Measurements from ENCODE around the gene TNNT3.

TNNT3 gene

GRCh38 chr11:1919391-1920127 is at the start of gene TNNT3:
Gene TNNT3, plus strand, starts transcription at chr11:1919703. Its CDS starts 3,172 bp downstream, at chr11:1922875.
- TF ChIP-seq POU6F1 (CRISPR knock-in tag; IDR thresholded peaks at IDR 0.05; ENCODE audit: borderline replicate concordance, low read depth) (no peak), ZNF70 (CRISPR knock-in tag; IDR thresholded peaks at IDR 0.05) (no peak), ZFP3 (CRISPR knock-in tag; IDR thresholded peaks at IDR 0.05) (no peak), CSRNP3 (CRISPR knock-in tag; IDR thresholded peaks at IDR 0.05) (no peak), ZNF565 (CRISPR knock-in tag; conservative IDR thresholded peaks at IDR 0.05; ENCODE audit: low read depth) (no peak), ZFP30 (CRISPR knock-in tag; IDR thresholded peaks at IDR 0.05) (no peak), RARB (CRISPR knock-in tag; IDR thresholded peaks at IDR 0.05) (no peak), CREB5 (CRISPR knock-in tag; IDR thresholded peaks at IDR 0.05; ENCODE audit: low read depth) (no peak), OSR1 (CRISPR knock-in tag; IDR thresholded peaks at IDR 0.05) (no peak), SNAI2 (CRISPR knock-in tag; IDR thresholded peaks at IDR 0.05) (no peak), TSHZ2 (CRISPR knock-in tag; IDR thresholded peaks at IDR 0.05) (no peak), CSDC2 (CRISPR knock-in tag; IDR thresholded peaks at IDR 0.05) (no peak), ZNF8 (CRISPR knock-in tag; IDR thresholded peaks at IDR 0.05) (no peak), TCF4 (CRISPR knock-in tag; IDR thresholded peaks at IDR 0.05; ENCODE audit: borderline replicate concordance) (no peak), BACH2 (CRISPR knock-in tag; IDR thresholded peaks at IDR 0.05; ENCODE audit: borderline replicate concordance) (no peak), PPARA (CRISPR knock-in tag; IDR thresholded peaks at IDR 0.05; ENCODE audit: borderline replicate concordance) (no peak), ISL1 (CRISPR knock-in tag; IDR thresholded peaks at IDR 0.05) (no peak), PATZ1 (CRISPR knock-in tag; IDR thresholded peaks at IDR 0.05; ENCODE audit: borderline replicate concordance) (no peak)
- no peak for ATAC-seq

GRCh38 chr11:1870326-1870696 is 49.2 kb upstream of the TNNT3 start:
- TF ChIP-seq ZNF565 (CRISPR knock-in tag; conservative IDR thresholded peaks at IDR 0.05; ENCODE audit: low read depth): no peak
- TF ChIP-seq TSHZ2 (CRISPR knock-in tag; IDR thresholded peaks at IDR 0.05): no peak
- TF ChIP-seq CSDC2 (CRISPR knock-in tag; IDR thresholded peaks at IDR 0.05): no peak
- no peak for TF ChIP-seq ZNF8 (CRISPR knock-in tag; IDR thresholded peaks at IDR 0.05)
- no peak for TF ChIP-seq PATZ1 (CRISPR knock-in tag; IDR thresholded peaks at IDR 0.05; ENCODE audit: borderline replicate concordance)
- no peak for TF ChIP-seq ZC3H10 (CRISPR knock-in tag; IDR thresholded peaks at IDR 0.05)
- no peak for TF ChIP-seq ESRRG (CRISPR knock-in tag; IDR thresholded peaks at IDR 0.05)
- TF ChIP-seq ISL1 (CRISPR knock-in tag; IDR thresholded peaks at IDR 0.05): no peak
- TF ChIP-seq RARB (CRISPR knock-in tag; IDR thresholded peaks at IDR 0.05): no peak
- no peak for TF ChIP-seq ARNTL (CRISPR knock-in tag; IDR thresholded peaks at IDR 0.05; ENCODE audit: borderline replicate concordance, low read depth)
- ATAC-seq: no peak

Data from SK-N-SH treated with all-trans-retinoic acid at 6 μM for 48 hours (cell line).